HG02642 (cell line): ENCODE measurements around the gene PRTFDC1.

Experiments used
- ATAC-seq: cut with Tn5 transposase; IDR thresholded peaks from one replicate; pipeline ENCODE4 v1.9.1; 2021; ENCODE audit warnings: mild to moderate bottlenecking; ENCODE audit not compliant: unreplicated experiment, poor library complexity

The PRTFDC1 gene

GRCh38 chr10:24813856-24814255, 138.6 kb downstream of the PRTFDC1 start:
- no peak for ATAC-seq

- ATAC-seq, result no peak
These were observed 146.1 kb downstream of the PRTFDC1 start for GRCh38 chr10:24806262-24806661.

GRCh38 chr10:24804956-24805355, 147.4 kb downstream of the PRTFDC1 start:
- ATAC-seq, result no peak

- no peak for ATAC-seq
These were observed 148.0 kb downstream of the PRTFDC1 start for GRCh38 chr10:24804392-24804791.

- no peak for ATAC-seq
These were observed 150.0 kb downstream of the PRTFDC1 start for GRCh38 chr10:24802378-24802777.

DNA sequence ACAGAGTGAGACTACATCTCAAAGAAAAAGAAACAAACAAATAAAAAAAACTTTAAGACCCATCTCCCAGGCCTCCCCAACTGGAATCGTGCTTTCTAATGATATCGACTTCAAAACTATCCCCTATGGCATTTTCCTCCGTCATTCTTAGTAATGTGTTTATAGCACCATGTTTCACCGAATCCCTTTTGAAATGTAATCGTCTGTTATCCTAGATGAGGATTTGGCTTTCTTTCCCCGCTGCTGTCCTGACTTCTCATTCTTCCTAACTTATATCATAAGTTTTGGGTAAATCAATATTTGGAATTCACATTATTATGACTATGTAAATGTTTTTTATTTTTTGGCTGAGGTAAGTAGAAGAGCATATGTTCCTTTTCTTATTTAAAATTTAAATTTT, 151.5 kb downstream of the PRTFDC1 start:
- no peak for ATAC-seq
